ENCODE results near the gene PCDHGA6. TPM values are rescaled to one million over a fixed set of nuclear protein-coding genes. Genes with fewer than 3 reads are reported as not detected.
A peak's percentile ranks its signal among the peaks of the same experiment; 100 is the strongest.
"Not testable (repeated sequence)": the region's sequence is repeated elsewhere in the genome, so short reads cannot be mapped to it uniquely, and the experiment has no call there.

The PCDHGA6 gene
- polyA plus RNA-seq, 3 donors from 2014 or later = not detected

GRCh38 chr5:141346017-141346416 lies 27.7 kb upstream of the PCDHGA6 start:
- Mint-ChIP-seq H3K27me3 (ENCODE audit: low read depth in 3 of 3) (peaks cover 27 to 67% (median 40%) of the 10 kb centered on the region in 3 donors), H3K9me3 (peaks cover 19 to 78% (median 39%) of the 10 kb centered on the region in 6 donors), H3K36me3 (peaks cover 3 to 14% (median 10%) of the 10 kb centered on the region in 3 donors)
- H3K4me1 Mint-ChIP-seq, DNase-seq, H3K4me3 Mint-ChIP-seq, H3K27ac Mint-ChIP-seq: not testable (repeated sequence)

DNA sequence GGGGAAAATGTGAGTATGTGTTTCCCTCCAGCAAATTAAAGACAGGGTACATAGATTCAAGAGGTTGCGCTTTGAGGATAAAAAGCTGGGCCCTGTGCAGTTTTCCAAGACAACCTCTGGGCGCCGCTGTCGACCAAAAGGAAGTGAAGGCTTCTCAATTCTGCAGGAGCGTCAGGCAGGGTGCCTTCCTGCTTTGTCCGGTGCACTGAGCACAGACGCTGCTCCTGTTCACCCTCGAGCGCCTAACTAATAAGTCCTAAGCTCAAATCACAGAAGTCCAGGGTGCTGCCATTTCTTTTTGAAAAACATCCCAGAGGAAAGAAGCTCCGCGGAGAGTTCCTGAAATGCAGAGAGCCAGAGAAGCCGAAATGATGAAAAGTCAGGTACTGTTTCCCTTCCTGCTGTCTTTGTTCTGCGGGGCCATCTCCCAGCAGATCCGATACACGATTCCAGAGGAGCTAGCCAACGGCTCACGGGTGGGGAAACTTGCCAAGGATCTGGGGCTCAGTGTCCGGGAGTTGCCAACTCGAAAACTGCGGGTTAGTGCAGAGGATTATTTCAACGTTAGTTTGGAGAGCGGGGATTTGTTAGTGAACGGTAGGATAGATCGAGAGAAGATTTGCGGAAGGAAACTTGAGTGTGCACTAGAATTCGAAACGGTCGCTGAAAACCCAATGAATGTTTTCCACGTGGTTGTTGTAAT lies 23.6 kb upstream of the PCDHGA6 start, which contains the start of gene PCDHGB1:
Gene PCDHGB1, plus strand, starts transcription at position 183 of the 703 bp plus-strand sequence. Its CDS starts 162 bp downstream, at position 345.
- peak within 1 kb of the TSS in 4 of 5 donors; percentile 30 to 74 (median 46) for H3K4me3 Mint-ChIP-seq
- H3K9me3 Mint-ChIP-seq = peaks cover 12 to 57% (median 23%) of the 10 kb centered on the region in 6 donors
- H3K27me3 Mint-ChIP-seq (ENCODE audit: low read depth in 3 of 3) = peaks cover 16 to 63% (median 42%) of the 10 kb centered on the region in 3 donors
- peaks cover 0 to 10% (median 3%) of the 10 kb centered on the region in 3 donors for H3K36me3 Mint-ChIP-seq
- no peak within 1 kb of the TSS for H3K27ac Mint-ChIP-seq
- peaks cover 0 to 1% of the 10 kb centered on the region in 2 donors for H3K4me1 Mint-ChIP-seq
- DNase-seq = peak in 1 of 3 donors; percentile 31

DNA sequence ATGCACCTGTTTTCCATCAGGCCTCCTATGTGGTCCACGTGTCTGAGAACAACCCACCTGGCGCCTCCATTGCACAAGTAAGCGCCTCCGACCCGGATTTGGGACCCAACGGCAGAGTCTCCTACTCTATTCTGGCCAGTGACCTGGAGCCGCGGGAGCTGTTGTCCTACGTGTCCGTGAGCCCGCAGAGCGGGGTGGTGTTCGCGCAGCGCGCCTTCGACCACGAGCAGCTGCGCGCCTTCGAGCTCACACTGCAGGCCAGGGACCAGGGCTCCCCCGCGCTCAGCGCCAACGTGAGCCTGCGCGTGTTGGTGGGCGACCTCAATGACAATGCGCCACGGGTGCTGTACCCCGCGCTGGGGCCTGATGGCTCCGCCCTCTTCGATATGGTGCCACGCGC lies 22.1 kb upstream of the PCDHGA6 start:
- Mint-ChIP-seq H3K27me3 (ENCODE audit: low read depth in 3 of 3) (peaks cover 12 to 64% (median 40%) of the 10 kb centered on the region in 3 donors), H3K27ac (no peak overlapping the region), H3K4me1 (peaks cover 0 to 4% of the 10 kb centered on the region in 2 donors), H3K9me3 (peaks cover 7 to 53% (median 17%) of the 10 kb centered on the region in 6 donors), H3K4me3 (no peak overlapping the region), H3K36me3 (peaks cover 0 to 12% (median 0%) of the 10 kb centered on the region in 3 donors)
- no peak for DNase-seq

DNA sequence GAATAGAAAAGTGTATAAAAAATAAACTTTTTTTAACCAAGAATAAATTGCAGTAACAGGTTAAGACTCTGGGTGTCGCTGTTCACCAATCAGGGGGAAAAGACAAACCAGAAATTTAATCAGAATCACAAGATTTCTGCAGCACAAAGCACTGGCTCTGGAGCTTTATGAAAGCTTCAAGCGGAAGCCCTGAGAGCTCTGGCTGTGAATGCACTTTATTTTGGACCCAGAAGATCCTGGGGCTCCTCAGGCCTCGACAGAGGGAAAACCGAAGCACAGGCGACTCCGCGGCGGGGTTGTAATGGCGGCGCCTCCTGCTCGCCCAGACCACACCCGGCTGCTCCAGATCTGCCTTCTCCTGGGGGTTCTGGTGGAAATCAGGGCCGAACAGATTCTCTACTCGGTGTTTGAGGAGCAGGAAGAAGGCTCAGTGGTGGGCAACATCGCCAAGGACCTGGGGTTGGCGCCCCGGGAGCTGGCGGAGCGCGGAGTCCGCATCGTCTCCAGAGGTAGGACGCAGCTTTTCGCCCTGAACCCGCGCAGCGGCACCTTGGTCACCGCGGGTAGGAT lies 18.7 kb upstream of the PCDHGA6 start, which contains the start of gene PCDHGA4:
Gene PCDHGA4, plus strand, starts transcription at position 122 of the 570 bp plus-strand sequence. Its CDS starts 87 bp downstream, at position 209.
- peaks cover 5 to 7% of the 10 kb centered on the region in 2 donors for H3K4me1 Mint-ChIP-seq
- H3K27me3 Mint-ChIP-seq (ENCODE audit: low read depth in 3 of 3) = peaks cover 13 to 56% (median 34%) of the 10 kb centered on the region in 3 donors
- peak within 1 kb of the TSS; percentile 44 to 77 (median 72) for H3K4me3 Mint-ChIP-seq
- peak in 1 of 3 donors; percentile 34 for DNase-seq
- H3K36me3 Mint-ChIP-seq = peaks cover 0 to 11% (median 4%) of the 10 kb centered on the region in 3 donors
- H3K27ac Mint-ChIP-seq = no peak within 1 kb of the TSS
- H3K9me3 Mint-ChIP-seq = peaks cover 12 to 37% (median 15%) of the 10 kb centered on the region in 6 donors

DNA sequence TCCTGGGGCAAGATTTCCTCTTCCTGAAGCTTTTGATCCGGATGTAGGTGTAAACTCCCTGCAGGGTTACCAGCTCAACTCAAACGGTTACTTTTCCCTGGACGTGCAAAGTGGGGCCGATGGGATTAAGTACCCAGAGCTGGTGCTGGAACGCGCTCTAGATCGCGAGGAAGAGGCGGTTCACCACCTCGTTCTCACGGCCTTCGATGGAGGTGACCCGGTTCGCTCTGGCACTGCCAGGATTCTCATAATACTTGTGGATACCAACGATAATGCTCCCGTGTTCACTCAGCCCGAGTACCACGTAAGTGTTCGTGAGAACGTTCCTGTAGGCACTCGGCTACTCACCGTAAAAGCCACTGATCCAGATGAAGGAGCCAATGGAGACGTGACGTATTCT lies 18.1 kb upstream of the PCDHGA6 start:
- Mint-ChIP-seq H3K4me3 (peak overlapping the region in 4 of 5 donors; percentile 10 to 77 (median 58)), H3K4me1 (peaks cover 6 to 7% of the 10 kb centered on the region in 2 donors), H3K36me3 (peaks cover 0 to 8% (median 4%) of the 10 kb centered on the region in 3 donors), H3K27me3 (ENCODE audit: low read depth in 3 of 3) (peaks cover 17 to 55% (median 34%) of the 10 kb centered on the region in 3 donors), H3K9me3 (peaks cover 11 to 37% (median 15%) of the 10 kb centered on the region in 6 donors), H3K27ac (no peak overlapping the region)
- DNase-seq = no peak

DNA sequence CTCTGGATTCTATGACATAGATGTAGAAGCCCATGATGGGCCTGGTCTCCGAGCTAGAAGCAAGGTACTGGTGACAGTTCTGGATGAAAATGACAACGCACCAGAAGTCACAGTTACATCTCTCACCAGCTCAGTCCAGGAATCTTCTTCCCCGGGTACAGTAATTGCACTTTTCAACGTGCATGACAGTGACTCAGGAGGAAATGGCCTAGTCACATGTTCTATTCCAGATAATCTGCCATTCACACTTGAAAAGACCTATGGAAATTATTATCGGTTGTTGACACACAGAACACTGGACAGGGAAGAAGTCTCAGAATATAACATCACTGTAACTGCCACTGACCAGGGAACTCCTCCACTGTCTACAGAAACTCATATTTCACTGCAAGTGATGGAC lies 17.6 kb upstream of the PCDHGA6 start:
- Mint-ChIP-seq H3K9me3 (peaks cover 14 to 37% (median 20%) of the 10 kb centered on the region in 6 donors), H3K4me1 (peaks cover 6 to 7% of the 10 kb centered on the region in 2 donors), H3K27ac (no peak overlapping the region), H3K36me3 (peaks cover 4 to 8% (median 6%) of the 10 kb centered on the region in 3 donors), H3K4me3 (peak overlapping the region in 2 of 5 donors; percentile 21 to 44), H3K27me3 (ENCODE audit: low read depth in 3 of 3) (peaks cover 21 to 53% (median 35%) of the 10 kb centered on the region in 3 donors)
- DNase-seq = no peak

GRCh38 chr5:141356950-141357349 lies 16.7 kb upstream of the PCDHGA6 start:
- H3K27ac Mint-ChIP-seq = no peak overlapping the region
- DNase-seq = no peak
- peaks cover 16 to 41% (median 24%) of the 10 kb centered on the region in 6 donors for H3K9me3 Mint-ChIP-seq
- peaks cover 6 to 7% of the 10 kb centered on the region in 2 donors for H3K4me1 Mint-ChIP-seq
- H3K4me3 Mint-ChIP-seq = no peak overlapping the region
- peaks cover 4 to 8% (median 8%) of the 10 kb centered on the region in 3 donors for H3K36me3 Mint-ChIP-seq
- peaks cover 21 to 54% (median 41%) of the 10 kb centered on the region in 3 donors for H3K27me3 Mint-ChIP-seq (ENCODE audit: low read depth in 3 of 3)

DNA sequence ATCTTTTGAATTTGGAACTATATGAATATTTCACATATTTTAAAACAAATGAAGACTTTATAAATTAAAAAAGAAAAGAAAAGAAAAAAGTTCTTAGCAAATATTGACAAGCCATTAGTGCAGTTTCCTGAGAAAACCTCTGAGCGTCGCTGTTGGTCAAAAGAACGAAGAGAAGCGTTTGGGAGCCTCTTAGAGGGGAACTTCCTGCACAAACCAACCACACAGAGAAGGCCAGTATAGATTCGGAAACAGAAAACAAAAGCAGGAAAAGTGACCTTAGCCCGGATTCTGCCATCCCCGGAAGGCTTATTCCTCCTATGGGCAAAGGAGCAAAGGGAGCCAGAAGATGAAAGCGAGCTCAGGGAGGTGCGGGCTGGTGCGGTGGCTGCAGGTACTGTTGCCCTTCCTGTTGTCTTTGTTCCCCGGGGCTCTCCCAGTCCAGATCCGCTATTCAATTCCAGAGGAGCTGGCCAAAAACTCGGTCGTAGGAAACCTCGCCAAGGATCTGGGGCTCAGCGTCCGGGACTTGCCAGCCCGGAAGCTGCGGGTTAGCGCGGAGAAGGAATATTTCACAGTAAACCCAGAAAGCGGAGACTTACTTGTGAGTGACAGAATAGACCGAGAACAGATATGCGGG lies 13.8 kb upstream of the PCDHGA6 start, which contains the start of gene PCDHGB2:
Gene PCDHGB2, plus strand, starts transcription at position 205 of the 637 bp plus-strand sequence. Its CDS starts 142 bp downstream, at position 347.
- Mint-ChIP-seq H3K27ac (peak within 1 kb of the TSS in 2 of 6 donors; percentile 36 to 68), H3K36me3 (peaks cover 4 to 16% (median 8%) of the 10 kb centered on the region in 3 donors), H3K4me1 (peaks cover 5 to 6% of the 10 kb centered on the region in 2 donors), H3K27me3 (ENCODE audit: low read depth in 3 of 3) (peaks cover 27 to 63% (median 54%) of the 10 kb centered on the region in 3 donors), H3K4me3 (peak within 1 kb of the TSS; percentile 78 to 89 (median 85)), H3K9me3 (peaks cover 17 to 57% (median 40%) of the 10 kb centered on the region in 6 donors)
- peak; percentile 9 to 29 (median 13) for DNase-seq

- Mint-ChIP-seq H3K36me3 (peaks cover 4 to 16% (median 14%) of the 10 kb centered on the region in 3 donors), H3K27me3 (ENCODE audit: low read depth in 3 of 3) (peaks cover 30 to 67% (median 57%) of the 10 kb centered on the region in 3 donors), H3K27ac (no peak overlapping the region), H3K4me3 (peak overlapping the region in 1 of 5 donors; percentile 89), H3K4me1 (peaks cover 3 to 6% of the 10 kb centered on the region in 2 donors), H3K9me3 (peaks cover 24 to 65% (median 47%) of the 10 kb centered on the region in 6 donors)
- no peak for DNase-seq
These were observed 13.0 kb upstream of the PCDHGA6 start for GRCh38 chr5:141360685-141361084.

DNA sequence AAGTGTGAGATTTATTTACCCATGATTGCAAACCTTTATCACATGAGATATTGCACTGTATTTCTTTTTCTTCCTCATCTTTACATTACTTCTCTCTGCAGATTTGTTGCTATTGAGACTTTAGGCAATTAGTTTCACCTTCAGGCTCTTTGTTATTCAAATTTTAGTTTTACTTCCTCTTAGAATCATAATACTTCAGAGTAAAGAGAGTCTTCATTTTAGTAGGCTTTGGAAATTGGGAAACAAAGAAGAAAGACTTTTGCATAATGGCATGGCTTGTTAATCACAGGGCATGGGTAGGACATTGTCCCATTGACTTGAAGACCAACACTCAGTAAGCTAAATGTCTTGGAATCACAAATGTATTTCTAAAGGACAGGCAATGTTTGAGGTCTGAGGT lies 11.0 kb upstream of the PCDHGA6 start:
- H3K36me3 Mint-ChIP-seq = peaks cover 4 to 15% (median 12%) of the 10 kb centered on the region in 3 donors
- no peak for DNase-seq
- H3K4me1 Mint-ChIP-seq = peaks cover 2 to 6% of the 10 kb centered on the region in 2 donors
- peak overlapping the region in 1 of 5 donors; percentile 55 for H3K4me3 Mint-ChIP-seq
- H3K9me3 Mint-ChIP-seq = peaks cover 23 to 68% (median 49%) of the 10 kb centered on the region in 6 donors
- H3K27ac Mint-ChIP-seq = no peak overlapping the region
- H3K27me3 Mint-ChIP-seq (ENCODE audit: low read depth in 3 of 3) = peaks cover 32 to 67% (median 64%) of the 10 kb centered on the region in 3 donors

GRCh38 chr5:141363952-141364660 lies 9.6 kb upstream of the PCDHGA6 start, which contains the start of gene PCDHGA5:
TSS of gene PCDHGA5 (plus strand) at chr5:141364162. CDS start at chr5:141364331, 169 bp downstream.
- H3K4me1 Mint-ChIP-seq = peaks cover 2 to 6% of the 10 kb centered on the region in 2 donors
- peak within 1 kb of the TSS in 2 of 5 donors; percentile 8 for H3K4me3 Mint-ChIP-seq
- H3K27me3 Mint-ChIP-seq (ENCODE audit: low read depth in 3 of 3) = peaks cover 33 to 71% (median 71%) of the 10 kb centered on the region in 3 donors
- peaks cover 23 to 69% (median 47%) of the 10 kb centered on the region in 6 donors for H3K9me3 Mint-ChIP-seq
- peaks cover 4 to 15% (median 12%) of the 10 kb centered on the region in 3 donors for H3K36me3 Mint-ChIP-seq
- DNase-seq = no peak
- H3K27ac Mint-ChIP-seq = peak within 1 kb of the TSS in 1 of 6 donors; percentile 13
